GM12878 (cell line): ENCODE data around the gene LCAT.
"Not testable (repeated sequence)": the region's sequence is repeated elsewhere in the genome, so short reads cannot be mapped to it uniquely, and the experiment has no call there.

Experiments
- BHLHE40 ChIP-seq, 2 experiments: fragments of 450-650 bp in 1 of 2; IDR thresholded peaks; 2 replicates each; pipeline ENCODE4 v1.6.1; 2011 to 2017; ENCODE audit warnings: low read depth in 2 of 2, borderline replicate concordance in 1 of 2, improper control_type of control experiment in 1 of 2, low read length in 1 of 2, mild to moderate bottlenecking in 1 of 2
- CBX5 ChIP-seq: sonication (generic); IDR thresholded peaks from 2 replicates; pipeline ENCODE4 v1.6.1; 2016; ENCODE audit warnings: low read depth, moderate library complexity, mild to moderate bottlenecking, inconsistent platforms
- CEBPB ChIP-seq, 2 experiments: fragments of 150-350 bp in 1 of 2; IDR thresholded peaks; 2 replicates each; pipeline ENCODE4 v1.6.1; 2012 to 2014; ENCODE audit warnings: low read depth in 2 of 2, low read length in 2 of 2, borderline replicate concordance in 1 of 2, inconsistent platforms in 1 of 2
- ESRRA ChIP-seq: IDR thresholded peaks from 2 replicates; pipeline ENCODE4 v1.6.1; 2012; ENCODE audit warnings: mild to moderate bottlenecking, low read length, improper control_type of control experiment
- EZH2 ChIP-seq: IDR thresholded peaks from 2 replicates; pipeline ENCODE4 v1.6.1; 2012; ENCODE audit warnings: low read depth, mild to moderate bottlenecking, control low read depth, inconsistent platforms, low read length, borderline replicate concordance; ENCODE audit not compliant: control insufficient read depth
- GABPA ChIP-seq: IDR thresholded peaks from 2 replicates; pipeline ENCODE4 v1.6.1; 2014; ENCODE audit warnings: antibody characterized with exemption, low read depth, mild to moderate bottlenecking, inconsistent platforms
- MLLT1 ChIP-seq: fragments of 450-650 bp; IDR thresholded peaks from 2 replicates; pipeline ENCODE4 v1.6.1; 2016; ENCODE audit warnings: mild to moderate bottlenecking
- PBX3 ChIP-seq: IDR thresholded peaks from 2 replicates; pipeline ENCODE4 v1.6.1; 2011; ENCODE audit warnings: mild to moderate bottlenecking, low read depth, low read length, moderate library complexity; ENCODE audit not compliant: insufficient replicate concordance
- RAD21 ChIP-seq: IDR thresholded peaks from 2 replicates; pipeline ENCODE4 v1.6.1; 2011; ENCODE audit warnings: mild to moderate bottlenecking, low read depth, low read length, moderate library complexity; ENCODE audit not compliant: insufficient read depth
- ZNF274 ChIP-seq: IDR thresholded peaks from one replicate; pipeline ENCODE4 v1.8.0; 2011; ENCODE audit not compliant: insufficient read length, insufficient read depth
- ZNF592 ChIP-seq: fragments of 450-650 bp; IDR thresholded peaks from 2 replicates; pipeline ENCODE4 v1.6.1; 2017; ENCODE audit warnings: mild to moderate bottlenecking, moderate library complexity

GRCh38 chr16:67972285-67972684 lies 28.4 kb upstream of the LCAT start:
- TF ChIP-seq RAD21; GABPA; PBX3; ZNF592; BHLHE40 (IDR thresholded peaks at IDR 0.05; ENCODE audit: borderline replicate concordance in 1 of 2, low read depth in 2 of 2, low read length in 1 of 2); ESRRA; MLLT1; CBX5; CEBPB (IDR thresholded peaks at IDR 0.05; ENCODE audit: borderline replicate concordance in 1 of 2, low read depth in 2 of 2, low read length in 2 of 2); EZH2; ZNF274: not testable (repeated sequence)
